Neuron (in vitro differentiated cells): ENCODE results near the gene BRD7.

ENCODE experiments used
- H2AFZ ChIP-seq: one replicate; pipeline ENCODE4 v1.6.1; 2013; ENCODE audit warnings: low read depth, mild to moderate bottlenecking, inconsistent platforms, low read length, moderate library complexity
- H3K27me3 ChIP-seq: one replicate; pipeline ENCODE4 v1.6.1; 2013; ENCODE audit warnings: low read length; ENCODE audit not compliant: insufficient read depth
- H3K36me3 ChIP-seq: one replicate; pipeline ENCODE4 v1.6.1; 2013; ENCODE audit warnings: low read length; ENCODE audit not compliant: insufficient read depth
- H3K4me1 ChIP-seq: one replicate; pipeline ENCODE4 v1.6.1; 2013; ENCODE audit warnings: low read length; ENCODE audit not compliant: insufficient read depth
- H3K4me3 ChIP-seq: 2 replicates; pipeline ENCODE4 v1.5.1; 2013; ENCODE audit warnings: mild to moderate bottlenecking, low read length, moderate library complexity
- H3K9me3 ChIP-seq: one replicate; pipeline ENCODE4 v1.6.1; 2013; ENCODE audit warnings: low read length

The BRD7 gene

GRCh38 chr16:50297301-50298074, 71.3 kb downstream of the BRD7 start:
- H3K4me1 ChIP-seq: no peaks in the 10 kb centered on the region
- no peaks in the 10 kb centered on the region for H3K36me3 ChIP-seq
- no peak overlapping the region for H3K4me3 ChIP-seq
- no peaks in the 10 kb centered on the region for H3K27me3 ChIP-seq
- no peaks in the 10 kb centered on the region for H3K9me3 ChIP-seq
- no peak overlapping the region for H2AFZ ChIP-seq

GRCh38 chr16:50296807-50297206, 72.0 kb downstream of the BRD7 start:
- Histone ChIP-seq H3K4me3 (no peak overlapping the region), H3K36me3 (no peaks in the 10 kb centered on the region), H3K4me1 (no peaks in the 10 kb centered on the region), H3K27me3 (no peaks in the 10 kb centered on the region), H3K9me3 (no peaks in the 10 kb centered on the region), H2AFZ (no peak overlapping the region)

GRCh38 chr16:50295541-50296132, 73.2 kb downstream of the BRD7 start:
- Histone ChIP-seq H3K36me3 (no peaks in the 10 kb centered on the region), H3K4me1 (no peaks in the 10 kb centered on the region), H3K9me3 (no peaks in the 10 kb centered on the region), H3K4me3 (no peak overlapping the region), H3K27me3 (no peaks in the 10 kb centered on the region), H2AFZ (no peak overlapping the region)

- H3K4me1 ChIP-seq: no peaks in the 10 kb centered on the region
Observed at GRCh38 chr16:50294955-50295354, 73.8 kb downstream of the BRD7 start.

GRCh38 chr16:50293994-50294855, 74.6 kb downstream of the BRD7 start:
- Histone ChIP-seq H2AFZ (no peak overlapping the region), H3K27me3 (no peaks in the 10 kb centered on the region), H3K9me3 (no peaks in the 10 kb centered on the region), H3K36me3 (no peaks in the 10 kb centered on the region), H3K4me3 (no peak overlapping the region), H3K4me1 (no peaks in the 10 kb centered on the region)

More at GRCh38 chr16:50294955-50295354, 73.8 kb downstream of the BRD7 start:
- Histone ChIP-seq H2AFZ (no peak overlapping the region), H3K9me3 (no peaks in the 10 kb centered on the region), H3K4me3 (no peak overlapping the region), H3K27me3 (no peaks in the 10 kb centered on the region), H3K36me3 (no peaks in the 10 kb centered on the region)

- Histone ChIP-seq H3K4me3 (no peak overlapping the region), H3K4me1 (no peaks in the 10 kb centered on the region), H3K9me3 (no peaks in the 10 kb centered on the region), H2AFZ (no peak overlapping the region), H3K36me3 (no peaks in the 10 kb centered on the region), H3K27me3 (no peaks in the 10 kb centered on the region)
Observed at GRCh38 chr16:50293041-50293783, 75.6 kb downstream of the BRD7 start.

- Histone ChIP-seq H3K4me3 (no peak overlapping the region), H3K9me3 (no peaks in the 10 kb centered on the region), H3K4me1 (no peaks in the 10 kb centered on the region), H3K27me3 (no peaks in the 10 kb centered on the region), H3K36me3 (no peaks in the 10 kb centered on the region), H2AFZ (no peak overlapping the region)
Observed at GRCh38 chr16:50292566-50292948, 76.2 kb downstream of the BRD7 start.

- H3K36me3 ChIP-seq: no peaks in the 10 kb centered on the region
- H3K4me1 ChIP-seq: no peaks in the 10 kb centered on the region
- H3K9me3 ChIP-seq: no peaks in the 10 kb centered on the region
Observed at GRCh38 chr16:50291719-50292565, 76.8 kb downstream of the BRD7 start.

GRCh38 chr16:50290856-50291255, 77.9 kb downstream of the BRD7 start:
- no peaks in the 10 kb centered on the region for H3K36me3 ChIP-seq
- no peak overlapping the region for H2AFZ ChIP-seq
- no peaks in the 10 kb centered on the region for H3K27me3 ChIP-seq
- H3K4me1 ChIP-seq: no peaks in the 10 kb centered on the region
- H3K9me3 ChIP-seq: peaks cover 5% of the 10 kb centered on the region
- no peak overlapping the region for H3K4me3 ChIP-seq

More at GRCh38 chr16:50291719-50292565, 76.8 kb downstream of the BRD7 start:
- Histone ChIP-seq H2AFZ (no peak overlapping the region), H3K4me3 (no peak overlapping the region), H3K27me3 (no peaks in the 10 kb centered on the region)

- peaks cover 5% of the 10 kb centered on the region for H3K9me3 ChIP-seq
Observed at GRCh38 chr16:50289950-50290764, 78.6 kb downstream of the BRD7 start.

GRCh38 chr16:50288920-50289319, 79.9 kb downstream of the BRD7 start:
- no peak overlapping the region for H2AFZ ChIP-seq
- H3K27me3 ChIP-seq: no peaks in the 10 kb centered on the region
- H3K36me3 ChIP-seq: no peaks in the 10 kb centered on the region
- peaks cover 5% of the 10 kb centered on the region for H3K9me3 ChIP-seq
- H3K4me3 ChIP-seq: no peak overlapping the region
- H3K4me1 ChIP-seq: no peaks in the 10 kb centered on the region

More at GRCh38 chr16:50289950-50290764, 78.6 kb downstream of the BRD7 start:
- Histone ChIP-seq H3K27me3 (no peaks in the 10 kb centered on the region), H3K36me3 (no peaks in the 10 kb centered on the region), H3K4me3 (no peak overlapping the region), H2AFZ (no peak overlapping the region), H3K4me1 (no peaks in the 10 kb centered on the region)
